Trophoblast cell (in vitro differentiated cells and primary cell): ENCODE data around the gene USH2A.

Experiments used
- DNase-seq, 2 donors: peaks; one replicate each; pipeline ENCODE4 v3.0.0-alpha.2; 2016
- H2AFZ ChIP-seq: 2 replicates; pipeline ENCODE4 v1.6.1; 2013; ENCODE audit warnings: low read length, moderate library complexity, mild to moderate bottlenecking; ENCODE audit not compliant: insufficient read depth, poor library complexity
- H2AK5ac ChIP-seq: 2 replicates; pipeline ENCODE4 v1.6.1; 2013; ENCODE audit warnings: mild to moderate bottlenecking, low read length
- H2BK120ac ChIP-seq: 2 replicates; pipeline ENCODE4 v1.6.1; 2013; ENCODE audit warnings: low read length, mild to moderate bottlenecking, moderate library complexity; ENCODE audit not compliant: insufficient read depth, poor library complexity
- H2BK12ac ChIP-seq: 2 replicates; pipeline ENCODE4 v1.6.1; 2013; ENCODE audit warnings: mild to moderate bottlenecking, low read length, moderate library complexity
- H2BK5ac ChIP-seq: 2 replicates; pipeline ENCODE4 v1.6.1; 2013; ENCODE audit warnings: low read length, low read depth, moderate library complexity, mild to moderate bottlenecking; ENCODE audit not compliant: poor library complexity
- H3K14ac ChIP-seq: 2 replicates; pipeline ENCODE4 v1.6.1; 2013; ENCODE audit warnings: mild to moderate bottlenecking, low read length
- H3K18ac ChIP-seq: 2 replicates; pipeline ENCODE4 v1.6.1; 2013; ENCODE audit warnings: mild to moderate bottlenecking, low read length
- H3K23ac ChIP-seq: 2 replicates; pipeline ENCODE4 v1.6.1; 2013; ENCODE audit warnings: low read length
- H3K27ac ChIP-seq: 2 replicates; pipeline ENCODE4 v1.5.1; 2013; ENCODE audit warnings: low read depth, mild to moderate bottlenecking, inconsistent platforms, low read length, moderate library complexity
- H3K27me3 ChIP-seq: 2 replicates; pipeline ENCODE4 v1.6.1; 2013; ENCODE audit warnings: inconsistent platforms, mild to moderate bottlenecking, low read length, moderate library complexity; ENCODE audit not compliant: insufficient read depth
- H3K36me3 ChIP-seq, 2 experiments: 1 replicate in 1 of 2; 2 replicates in 1 of 2; pipeline ENCODE4 v1.6.1; 2013; ENCODE audit warnings: low read length in 2 of 2, mild to moderate bottlenecking in 2 of 2, moderate library complexity in 1 of 2; ENCODE audit not compliant: insufficient read depth in 2 of 2, control insufficient read depth in 1 of 2
- H3K4ac ChIP-seq: 2 replicates; pipeline ENCODE4 v1.6.1; 2013; ENCODE audit warnings: low read depth, mild to moderate bottlenecking, low read length, moderate library complexity
- H3K4me1 ChIP-seq, 2 experiments: 1 replicate in 1 of 2; 2 replicates in 1 of 2; pipeline ENCODE4 v1.6.1; 2013; ENCODE audit warnings: low read length in 2 of 2, mild to moderate bottlenecking in 2 of 2, moderate library complexity in 1 of 2; ENCODE audit not compliant: insufficient read depth in 2 of 2, control insufficient read depth in 1 of 2
- H3K4me2 ChIP-seq: 2 replicates; pipeline ENCODE4 v1.6.1; 2013; ENCODE audit warnings: inconsistent platforms, mild to moderate bottlenecking, low read length, moderate library complexity
- H3K4me3 ChIP-seq: 2 replicates; pipeline ENCODE4 v1.5.1; 2013; ENCODE audit warnings: mild to moderate bottlenecking, low read depth, low read length, inconsistent platforms
- H3K79me1 ChIP-seq: one replicate; pipeline ENCODE4 v1.6.1; 2013; ENCODE audit warnings: low read length
- H3K79me2 ChIP-seq: 2 replicates; pipeline ENCODE4 v1.6.1; 2013; ENCODE audit warnings: low read length, mild to moderate bottlenecking; ENCODE audit not compliant: control insufficient read depth, insufficient read depth, poor library complexity
- H3K9ac ChIP-seq: 2 replicates; pipeline ENCODE4 v1.6.1; 2013; ENCODE audit warnings: mild to moderate bottlenecking, low read length
- H3K9me3 ChIP-seq: 2 replicates; pipeline ENCODE4 v1.6.1; 2013; ENCODE audit warnings: low read depth, mild to moderate bottlenecking, control low read depth, inconsistent platforms, low read length; ENCODE audit not compliant: insufficient read depth
- H4K12ac ChIP-seq: 2 replicates; pipeline ENCODE4 v1.6.1; 2013; ENCODE audit warnings: low read depth, mild to moderate bottlenecking, low read length, moderate library complexity
- H4K8ac ChIP-seq: 2 replicates; pipeline ENCODE4 v1.6.1; 2013; ENCODE audit warnings: low read depth, mild to moderate bottlenecking, low read length, moderate library complexity
- H4K91ac ChIP-seq: one replicate; pipeline ENCODE4 v1.6.1; 2013; ENCODE audit warnings: low read depth, mild to moderate bottlenecking, low read length, moderate library complexity
- WGBS: extraction: QIAGEN DNeasy Blood & Tissue Kit; methylation state at CpG from one replicate; pipeline ENCODE4 v1.1.7; 2013; ENCODE audit warnings: missing lambda C conversion rate; ENCODE audit not compliant: insufficient read length, insufficient coverage; ENCODE audit errors: extremely low coverage; 5-methylcytosine and 5-hydroxymethylcytosine counted together

Gene USH2A

DNA sequence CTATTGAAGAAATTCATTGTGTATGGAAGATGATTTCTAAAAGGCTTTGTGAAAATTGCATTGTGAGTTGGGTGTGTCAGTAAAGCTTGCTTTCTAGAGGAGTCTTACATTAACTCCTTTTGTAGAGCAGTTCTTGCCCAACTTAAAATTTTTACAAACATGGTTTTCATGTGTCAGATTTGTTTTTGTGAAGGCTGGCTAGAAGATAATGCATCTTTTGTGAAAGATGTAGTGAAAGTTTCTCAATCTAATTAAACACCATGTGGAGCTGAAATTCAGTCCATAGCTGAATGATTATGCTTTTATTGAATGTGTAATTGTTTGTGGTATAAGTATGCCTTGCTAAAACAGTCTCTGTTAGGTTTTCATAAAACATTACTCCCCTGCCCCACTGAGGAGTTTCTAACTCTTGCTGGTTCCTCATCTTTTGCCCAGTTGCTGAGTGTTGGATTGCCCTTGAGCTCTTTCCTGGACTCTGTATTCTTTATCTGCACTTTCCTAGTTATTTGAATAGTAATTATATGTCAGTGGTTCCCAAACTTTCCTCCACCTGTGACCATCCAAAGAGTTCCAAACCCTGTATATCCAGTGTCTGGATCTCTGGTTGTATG is 818.1 kb downstream of the USH2A start:
- no peaks in the 10 kb centered on the region for H3K79me2 ChIP-seq
- no peak overlapping the region for H3K18ac ChIP-seq
- no peak overlapping the region for H2BK5ac ChIP-seq
- H3K14ac ChIP-seq: no peak overlapping the region
- H2BK120ac ChIP-seq: no peak overlapping the region
- H4K12ac ChIP-seq: no peak overlapping the region
- H4K8ac ChIP-seq: no peak overlapping the region
- DNase-seq: no peak
- H3K79me1 ChIP-seq: no peaks in the 10 kb centered on the region
- no peak overlapping the region for H3K4ac ChIP-seq
- H2AFZ ChIP-seq: no peak overlapping the region
- no peak overlapping the region for H2BK12ac ChIP-seq
- no peak overlapping the region for H2AK5ac ChIP-seq
- no peaks in the 10 kb centered on the region for H3K27me3 ChIP-seq
- H3K23ac ChIP-seq: no peak overlapping the region
- H3K4me3 ChIP-seq: no peak overlapping the region
- no peak overlapping the region for H3K27ac ChIP-seq
- peaks cover 1 to 2% of the 10 kb centered on the region in 2 experiments for H3K4me1 ChIP-seq
- H3K36me3 ChIP-seq: no peaks in the 10 kb centered on the region
- H3K9ac ChIP-seq: no peak overlapping the region
- no peaks in the 10 kb centered on the region for H3K9me3 ChIP-seq
- H4K91ac ChIP-seq: no peak overlapping the region
- H3K4me2 ChIP-seq: no peak overlapping the region

DNA sequence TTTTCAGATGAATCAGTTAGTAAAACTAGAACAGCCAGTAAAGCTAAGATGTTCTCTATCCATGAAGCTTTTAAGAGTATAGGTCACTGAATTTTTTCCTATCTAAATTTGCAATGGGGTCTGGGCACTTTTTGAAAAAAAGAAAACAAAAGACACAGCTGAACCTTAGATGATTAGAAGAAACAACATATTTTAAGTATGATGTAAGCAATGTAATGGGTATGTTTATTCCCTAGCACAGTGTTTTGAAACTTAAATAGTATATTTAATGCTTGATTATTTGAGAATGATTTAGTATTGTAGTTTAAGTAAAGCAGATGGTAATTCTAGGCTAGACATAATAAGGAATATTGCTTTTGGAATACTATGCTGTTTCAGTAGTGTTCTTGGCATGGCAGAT is 819.9 kb downstream of the USH2A start:
- Histone ChIP-seq H4K8ac (no peak overlapping the region), H3K79me1 (no peaks in the 10 kb centered on the region), H2BK12ac (no peak overlapping the region), H2BK5ac (no peak overlapping the region), H3K79me2 (no peaks in the 10 kb centered on the region), H2BK120ac (no peak overlapping the region), H3K4me1 (peaks cover 1 to 2% of the 10 kb centered on the region in 2 experiments), H2AFZ (no peak overlapping the region), H4K91ac (no peak overlapping the region), H3K4me3 (no peak overlapping the region), H3K27ac (no peak overlapping the region), H4K12ac (no peak overlapping the region), H2AK5ac (no peak overlapping the region), H3K23ac (no peak overlapping the region), H3K4me2 (no peak overlapping the region), H3K9ac (no peak overlapping the region), H3K18ac (no peak overlapping the region), H3K36me3 (no peaks in the 10 kb centered on the region), H3K4ac (no peak overlapping the region), H3K27me3 (no peaks in the 10 kb centered on the region), H3K14ac (no peak overlapping the region), H3K9me3 (no peaks in the 10 kb centered on the region)
- no peak for DNase-seq

DNA sequence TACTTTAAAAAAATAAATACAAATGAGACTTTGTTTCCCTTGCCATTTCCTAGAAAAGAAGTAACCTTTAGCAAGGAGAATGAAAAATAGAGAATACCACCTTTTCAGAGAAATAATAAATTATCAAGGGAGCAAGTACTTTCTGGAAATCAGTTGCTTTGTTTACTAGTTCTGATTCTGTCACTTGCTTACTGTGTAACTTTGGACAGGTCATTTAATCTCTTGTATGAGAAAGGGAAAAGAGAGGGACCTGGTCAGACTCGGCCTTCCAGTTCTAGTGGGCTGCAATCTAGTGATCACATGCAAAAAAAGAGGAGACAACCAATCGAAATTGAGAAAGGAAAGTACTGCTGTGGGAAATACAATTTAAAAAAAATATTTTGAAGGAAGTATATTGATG is 822.0 kb downstream of the USH2A start:
- WGBS: no CpG with 5 or more reads among the region's 2 CpGs
- H3K9ac ChIP-seq: no peak overlapping the region

GRCh38 chr1:215600867-215601266 is 822.4 kb downstream of the USH2A start:
- H3K18ac ChIP-seq: no peak overlapping the region
- no peak for DNase-seq
- H3K9ac ChIP-seq: no peak overlapping the region
- H2AFZ ChIP-seq: no peak overlapping the region
- peaks cover 1 to 2% of the 10 kb centered on the region in 2 experiments for H3K4me1 ChIP-seq
- no peak overlapping the region for H3K4ac ChIP-seq
- no peak overlapping the region for H2BK120ac ChIP-seq
- H3K79me1 ChIP-seq: no peaks in the 10 kb centered on the region
- no peaks in the 10 kb centered on the region for H3K79me2 ChIP-seq
- no peaks in the 10 kb centered on the region for H3K36me3 ChIP-seq
- H3K4me3 ChIP-seq: no peak overlapping the region
- no peak overlapping the region for H3K23ac ChIP-seq
- H3K27ac ChIP-seq: no peak overlapping the region
- no peaks in the 10 kb centered on the region for H3K9me3 ChIP-seq
- no peak overlapping the region for H4K91ac ChIP-seq
- no peak overlapping the region for H3K4me2 ChIP-seq
- H2BK5ac ChIP-seq: no peak overlapping the region
- no peaks in the 10 kb centered on the region for H3K27me3 ChIP-seq
- no CpG with 5 or more reads among the region's 10 CpGs for WGBS
- no peak overlapping the region for H2BK12ac ChIP-seq
- H3K14ac ChIP-seq: no peak overlapping the region
- H2AK5ac ChIP-seq: no peak overlapping the region
- H4K12ac ChIP-seq: no peak overlapping the region
- no peak overlapping the region for H4K8ac ChIP-seq

More for the DNA sequence above, 822.0 kb downstream of the USH2A start:
- no peak overlapping the region for H3K4me3 ChIP-seq
- H3K4me1 ChIP-seq: peaks cover 1 to 2% of the 10 kb centered on the region in 2 experiments
- no peak overlapping the region for H4K12ac ChIP-seq
- H2BK120ac ChIP-seq: no peak overlapping the region
- no peak for DNase-seq
- no peak overlapping the region for H3K27ac ChIP-seq
- no peak overlapping the region for H2BK12ac ChIP-seq
- no peaks in the 10 kb centered on the region for H3K36me3 ChIP-seq
- H3K79me1 ChIP-seq: no peaks in the 10 kb centered on the region
- H3K4ac ChIP-seq: no peak overlapping the region
- no peak overlapping the region for H3K14ac ChIP-seq
- H2AK5ac ChIP-seq: no peak overlapping the region
- no peaks in the 10 kb centered on the region for H3K27me3 ChIP-seq
- no peaks in the 10 kb centered on the region for H3K79me2 ChIP-seq
- H3K18ac ChIP-seq: no peak overlapping the region
- H2AFZ ChIP-seq: no peak overlapping the region
- H4K8ac ChIP-seq: no peak overlapping the region
- H3K23ac ChIP-seq: no peak overlapping the region
- no peak overlapping the region for H3K4me2 ChIP-seq
- H4K91ac ChIP-seq: no peak overlapping the region
- H3K9me3 ChIP-seq: no peaks in the 10 kb centered on the region
- H2BK5ac ChIP-seq: no peak overlapping the region
